Fibroblast of villous mesenchyme (primary cell): ENCODE data around the gene XK. TPM values are rescaled to one million over a fixed set of nuclear protein-coding genes. Genes with fewer than 3 reads are reported as not detected.

Source experiments
- DNase-seq: peaks from one replicate; pipeline ENCODE4 v3.0.0-alpha.2; 2010; ENCODE audit warnings: low read depth
- H3K4me3 ChIP-seq: 2 replicates; pipeline ENCODE4 v1.5.1; 2011; ENCODE audit warnings: low read depth, mild to moderate bottlenecking, low read length
- CTCF ChIP-seq: IDR thresholded peaks from 2 replicates; pipeline ENCODE4 v1.5.1; 2012; ENCODE audit warnings: low read depth, mild to moderate bottlenecking, low read length; ENCODE audit not compliant: insufficient read depth
- total RNA-seq: library from RNA; depleted of rRNA; stranded (reverse); fragments of >200 nt; gene quantifications from 2 replicates; pipeline ENCODE4 v1.2.3, GENCODE V29; 2012

The XK gene
- total RNA-seq, 1 donor, result 0.86 TPM

- DNase-seq, result no peak
- no peak for TF ChIP-seq CTCF
- H3K4me3 ChIP-seq, result no peak within 1 kb of the TSS
Observed at GRCh38 chrX:37779857-37780256, 94.3 kb downstream of the XK start, which contains the start of gene CYBB. Gene CYBB (plus strand): TSS chrX:37780059. CDS start chrX:37780078, 19 bp downstream.

GRCh38 chrX:37781081-37781480, 95.5 kb downstream of the XK start:
- TF ChIP-seq CTCF, result no peak
- H3K4me3 ChIP-seq, result no peak overlapping the region
- no peak for DNase-seq

Other genes starting within 250 kb of the XK start
- 0.32 and 0.43 TPM in 2 replicates for gene LANCL3, start 114.1 kb upstream of the XK start, total RNA-seq
- under 0.01 and 0.32 TPM in 2 replicates for gene CYBB, start 94.3 kb downstream of the XK start, total RNA-seq
- gene DYNLT3, start 161.8 kb downstream of the XK start, total RNA-seq, result 79.9 and 87.0 TPM in 2 replicates